ENCODE results near the gene PRSS53.

GRCh38 chr16:31071861-31072260 is 16.9 kb downstream of the PRSS53 start:
- TF ChIP-seq CTCF (IDR thresholded peaks at IDR 0.05) (no peak), POLR2A (IDR thresholded peaks at IDR 0.05) (no peak)

Data from lower leg skin (tissue), 3 donors.